WTC11 (cell line): Measurements from ENCODE around the gene STAP2. TPM values are rescaled to one million over a fixed set of nuclear protein-coding genes. Genes with fewer than 3 reads are reported as not detected.
A peak's percentile ranks its signal among the peaks of the same experiment; 100 is the strongest.

Experiments
- ATAC-seq: fragments of 200-7000 bp; cut with Tn5 transposase; 2 replicates; pipeline ENCODE4 v1.10.0; 2021; ENCODE audit warnings: mild to moderate bottlenecking, moderate library complexity
- CTCF ChIA-PET: fragments of 300-600 bp; sonication (Branson Sonifier 250); formaldehyde crosslinking; loops from one replicate; lab custom pipeline; 2021; ENCODE audit warnings: antibody characterized with exemption; lab: Charles Lee
- POLR2A ChIA-PET: fragments of 350-600 bp; sonication (Branson Sonifier 250); formaldehyde crosslinking; loops from one replicate; lab custom pipeline; 2021; ENCODE audit warnings: antibody characterized with exemption; lab: Charles Lee
- DNase-seq: peaks from one replicate; pipeline ENCODE4 v3.0.0; 2021; ENCODE audit warnings: low spot score
- H3K27ac Mint-ChIP-seq: 2 replicates; pipeline ENCODE4 v1.8.0; 2021; ENCODE audit warnings: mixed read lengths
- H3K27me3 Mint-ChIP-seq: 2 replicates; pipeline ENCODE4 v1.8.0; 2021; ENCODE audit warnings: low read depth, mild to moderate bottlenecking, moderate library complexity, mixed read lengths
- H3K36me3 Mint-ChIP-seq: 2 replicates; pipeline ENCODE4 v1.8.0; 2021; ENCODE audit warnings: mixed read lengths
- H3K4me1 Mint-ChIP-seq: 2 replicates; pipeline ENCODE4 v1.8.0; 2022; ENCODE audit warnings: mixed read lengths
- H3K4me3 Mint-ChIP-seq: 2 replicates; pipeline ENCODE4 v1.8.0; 2021; ENCODE audit warnings: mild to moderate bottlenecking, moderate library complexity, mixed read lengths
- H3K9me3 Mint-ChIP-seq: 2 replicates; pipeline ENCODE4 v1.8.0; 2021; ENCODE audit warnings: mixed read lengths
- AR ChIP-seq: fragments of 250-450 bp; sonication (Bioruptor Pico); IDR thresholded peaks from 2 replicates; pipeline ENCODE4 v1.9.0; 2021; ENCODE audit warnings: mild to moderate bottlenecking
- ATF1 ChIP-seq: sonication (generic); formaldehyde crosslinking; IDR thresholded peaks from 2 replicates; pipeline ENCODE4 v1.8.1; 2023; ENCODE audit warnings: mild to moderate bottlenecking, moderate library complexity, missing genetic modification reagents
- CREM ChIP-seq: sonication (generic); formaldehyde crosslinking; IDR thresholded peaks from 2 replicates; pipeline ENCODE4 v1.8.1; 2022; ENCODE audit warnings: mild to moderate bottlenecking, missing genetic modification reagents, moderate library complexity
- ELF4 ChIP-seq: sonication (generic); formaldehyde crosslinking; IDR thresholded peaks from 2 replicates; pipeline ENCODE4 v1.8.1; 2022; ENCODE audit warnings: low read depth, mild to moderate bottlenecking, moderate library complexity, missing genetic modification reagents
- EMX1 ChIP-seq: fragments of 250-450 bp; sonication (Bioruptor Pico); IDR thresholded peaks from 2 replicates; pipeline ENCODE4 v1.8.0; 2021; ENCODE audit warnings: mild to moderate bottlenecking
- FOXP1 ChIP-seq: sonication (generic); formaldehyde crosslinking; IDR thresholded peaks from 2 replicates; pipeline ENCODE4 v1.8.0; 2022; ENCODE audit warnings: missing genetic modification reagents, mild to moderate bottlenecking, moderate library complexity, borderline replicate concordance
- GTF2I ChIP-seq: fragments of 250-450 bp; sonication (Bioruptor Pico); conservative IDR thresholded peaks from 2 replicates; pipeline ENCODE4 v1.4.0; 2021; ENCODE audit warnings: mild to moderate bottlenecking
- HMGA2 ChIP-seq: fragments of 250-450 bp; sonication (Bioruptor Pico); IDR thresholded peaks from 2 replicates; pipeline ENCODE4 v1.4.0; 2021; ENCODE audit warnings: mild to moderate bottlenecking, moderate library complexity
- JAZF1 ChIP-seq: fragments of 250-450 bp; sonication (Bioruptor Pico); IDR thresholded peaks from 2 replicates; pipeline ENCODE4 v1.9.0; 2021; ENCODE audit warnings: moderate library complexity, mild to moderate bottlenecking, inconsistent platforms
- KAT7 ChIP-seq: sonication (generic); formaldehyde crosslinking; IDR thresholded peaks from 2 replicates; pipeline ENCODE4 v1.8.1; 2023; ENCODE audit warnings: missing genetic modification reagents, mild to moderate bottlenecking, borderline replicate concordance
- MXD4 ChIP-seq: fragments of 250-450 bp; sonication (Bioruptor Pico); IDR thresholded peaks from 2 replicates; pipeline ENCODE4 v1.8.0; 2021; ENCODE audit warnings: mild to moderate bottlenecking, moderate library complexity, borderline replicate concordance
- RORB ChIP-seq: fragments of 250-450 bp; sonication (Bioruptor Pico); IDR thresholded peaks from 2 replicates; pipeline ENCODE4 v1.9.0; 2021; ENCODE audit warnings: mild to moderate bottlenecking
- TCF7 ChIP-seq: sonication (generic); formaldehyde crosslinking; IDR thresholded peaks from 2 replicates; pipeline ENCODE4 v1.8.0; 2022; ENCODE audit warnings: mild to moderate bottlenecking, low read depth, missing genetic modification reagents, moderate library complexity
- TEAD1 ChIP-seq: sonication (generic); formaldehyde crosslinking; IDR thresholded peaks from 2 replicates; pipeline ENCODE4 v1.8.0; 2022; ENCODE audit warnings: mild to moderate bottlenecking, missing genetic modification reagents
- TEAD4 ChIP-seq: sonication (generic); formaldehyde crosslinking; IDR thresholded peaks from 2 replicates; pipeline ENCODE4 v1.8.0; 2022; ENCODE audit warnings: mild to moderate bottlenecking, missing genetic modification reagents
- TP53 ChIP-seq: sonication (generic); formaldehyde crosslinking; IDR thresholded peaks from 2 replicates; pipeline ENCODE4 v1.8.1; 2023; ENCODE audit warnings: mild to moderate bottlenecking, missing genetic modification reagents
- ZNF396 ChIP-seq: fragments of 250-450 bp; sonication (Bioruptor Pico); IDR thresholded peaks from 2 replicates; pipeline ENCODE4 v1.8.0; 2021; ENCODE audit warnings: mild to moderate bottlenecking, moderate library complexity, borderline replicate concordance
- ZNF671 ChIP-seq: fragments of 250-450 bp; sonication (Bioruptor Pico); IDR thresholded peaks from 2 replicates; pipeline ENCODE4 v1.8.0; 2021; ENCODE audit warnings: mild to moderate bottlenecking
- total RNA-seq: library from RNA; stranded (reverse); gene quantifications from 3 replicates; pipeline ENCODE4 v1.2.3, GENCODE V29; 2021
- TF ChIP-seq, protein P1 (sequence below): sonication (generic); formaldehyde crosslinking; conservative IDR thresholded peaks from 2 replicates; pipeline ENCODE4 v1.8.1; 2023; ENCODE audit warnings: mild to moderate bottlenecking, low read depth, missing genetic modification reagents, moderate library complexity
- TF ChIP-seq, protein P2 (sequence below): sonication (generic); formaldehyde crosslinking; IDR thresholded peaks from 2 replicates; pipeline ENCODE4 v1.8.1; 2023; ENCODE audit warnings: mild to moderate bottlenecking, missing genetic modification reagents, moderate library complexity
- TF ChIP-seq, protein P3 (sequence below): fragments of 250-450 bp; sonication (Bioruptor Pico); IDR thresholded peaks from 2 replicates; pipeline ENCODE4 v1.9.0; 2021; ENCODE audit warnings: moderate library complexity, mild to moderate bottlenecking, inconsistent platforms, borderline replicate concordance
- TF ChIP-seq, protein P4 (sequence below): sonication (generic); formaldehyde crosslinking; IDR thresholded peaks from 2 replicates; pipeline ENCODE4 v1.8.0; 2023; ENCODE audit warnings: missing genetic modification reagents, mild to moderate bottlenecking, borderline replicate concordance

The STAP2 gene
- total RNA-seq, 1 experiment from 2014 or later: 18.2 TPM

GRCh38 chr19:4376028-4376670 is 37.5 kb upstream of the STAP2 start:
- no peaks in the 10 kb centered on the region for H3K9me3 Mint-ChIP-seq
- H3K4me3 Mint-ChIP-seq: no peak overlapping the region
- H3K27ac Mint-ChIP-seq: peak overlapping the region; percentile 88
- TF ChIP-seq, protein P1, sequence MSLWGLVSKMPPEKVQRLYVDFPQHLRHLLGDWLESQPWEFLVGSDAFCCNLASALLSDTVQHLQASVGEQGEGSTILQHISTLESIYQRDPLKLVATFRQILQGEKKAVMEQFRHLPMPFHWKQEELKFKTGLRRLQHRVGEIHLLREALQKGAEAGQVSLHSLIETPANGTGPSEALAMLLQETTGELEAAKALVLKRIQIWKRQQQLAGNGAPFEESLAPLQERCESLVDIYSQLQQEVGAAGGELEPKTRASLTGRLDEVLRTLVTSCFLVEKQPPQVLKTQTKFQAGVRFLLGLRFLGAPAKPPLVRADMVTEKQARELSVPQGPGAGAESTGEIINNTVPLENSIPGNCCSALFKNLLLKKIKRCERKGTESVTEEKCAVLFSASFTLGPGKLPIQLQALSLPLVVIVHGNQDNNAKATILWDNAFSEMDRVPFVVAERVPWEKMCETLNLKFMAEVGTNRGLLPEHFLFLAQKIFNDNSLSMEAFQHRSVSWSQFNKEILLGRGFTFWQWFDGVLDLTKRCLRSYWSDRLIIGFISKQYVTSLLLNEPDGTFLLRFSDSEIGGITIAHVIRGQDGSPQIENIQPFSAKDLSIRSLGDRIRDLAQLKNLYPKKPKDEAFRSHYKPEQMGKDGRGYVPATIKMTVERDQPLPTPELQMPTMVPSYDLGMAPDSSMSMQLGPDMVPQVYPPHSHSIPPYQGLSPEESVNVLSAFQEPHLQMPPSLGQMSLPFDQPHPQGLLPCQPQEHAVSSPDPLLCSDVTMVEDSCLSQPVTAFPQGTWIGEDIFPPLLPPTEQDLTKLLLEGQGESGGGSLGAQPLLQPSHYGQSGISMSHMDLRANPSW: no peak
- TF ChIP-seq RORB: no peak
- TF ChIP-seq, protein P2, sequence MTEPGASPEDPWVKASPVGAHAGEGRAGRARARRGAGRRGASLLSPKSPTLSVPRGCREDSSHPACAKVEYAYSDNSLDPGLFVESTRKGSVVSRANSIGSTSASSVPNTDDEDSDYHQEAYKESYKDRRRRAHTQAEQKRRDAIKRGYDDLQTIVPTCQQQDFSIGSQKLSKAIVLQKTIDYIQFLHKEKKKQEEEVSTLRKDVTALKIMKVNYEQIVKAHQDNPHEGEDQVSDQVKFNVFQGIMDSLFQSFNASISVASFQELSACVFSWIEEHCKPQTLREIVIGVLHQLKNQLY (CRISPR knock-in tag): no peak
- TF ChIP-seq GTF2I: no peak
- no peak for TF ChIP-seq CREM
- TF ChIP-seq, protein P3, sequence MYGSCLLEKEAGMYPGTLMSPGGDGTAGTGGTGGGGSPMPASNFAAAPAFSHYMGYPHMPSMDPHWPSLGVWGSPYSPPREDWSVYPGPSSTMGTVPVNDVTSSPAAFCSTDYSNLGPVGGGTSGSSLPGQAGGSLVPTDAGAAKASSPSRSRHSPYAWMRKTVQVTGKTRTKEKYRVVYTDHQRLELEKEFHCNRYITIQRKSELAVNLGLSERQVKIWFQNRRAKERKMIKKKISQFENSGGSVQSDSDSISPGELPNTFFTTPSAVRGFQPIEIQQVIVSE (CRISPR knock-in tag): no peak
- TF ChIP-seq ZNF671 (CRISPR knock-in tag): no peak
- TF ChIP-seq TCF7 (CRISPR knock-in tag): no peak
- no peak for TF ChIP-seq ZNF396
- no peak for TF ChIP-seq MXD4 (CRISPR knock-in tag)
- ChIA-PET CTCF (interaction anchor here (0.6 to 5.2 kb wide), 18 partner anchors 11 to 236 kb away, joined by 3 to 48 read pairs (median 7); partner anchors contain the start of genes CHAF1A, FSD1, MPND and PLIN5), POLR2A (interaction anchor here (1.3 to 1.8 kb wide), 3 partner anchors 13 to 33 kb away, joined by 3 to 7 read pairs (median 6); no protein-coding TSS in a partner anchor)
- DNase-seq (no peak), ATAC-seq (peak; percentile 3; the same call in 1 of the 2 replicates)
- H3K36me3 Mint-ChIP-seq: no peaks in the 10 kb centered on the region
- peaks cover 50% of the 10 kb centered on the region for H3K4me1 Mint-ChIP-seq
- H3K27me3 Mint-ChIP-seq: no peaks in the 10 kb centered on the region

- Mint-ChIP-seq H3K9me3 (no peaks in the 10 kb centered on the region), H3K36me3 (no peaks in the 10 kb centered on the region), H3K4me1 (peaks cover 47% of the 10 kb centered on the region), H3K27me3 (no peaks in the 10 kb centered on the region), H3K27ac (peak overlapping the region; percentile 88), H3K4me3 (no peak overlapping the region)
- ATAC-seq (peak; percentile 79), DNase-seq (peak; percentile 84)
- CTCF ChIA-PET: interaction anchor here (0.6 to 5.2 kb wide), 17 partner anchors 11 to 235 kb away, joined by 3 to 48 read pairs (median 7); partner anchors contain the start of genes CHAF1A, FSD1, MPND and PLIN5
- POLR2A ChIA-PET: interaction anchor here (0.9 to 1.8 kb wide), 5 partner anchors 14 to 33 kb away, joined by 3 to 7 read pairs (median 4); no protein-coding TSS in a partner anchor
- no peak for TF ChIP-seq HMGA2 (CRISPR knock-in tag)
- no peak for TF ChIP-seq FOXP1 (CRISPR knock-in tag)
- TF ChIP-seq KAT7: no peak
- TF ChIP-seq EMX1 (CRISPR knock-in tag): no peak
- TF ChIP-seq ELF4: no peak
- TF ChIP-seq MXD4 (CRISPR knock-in tag): no peak
- TF ChIP-seq, protein P4, sequence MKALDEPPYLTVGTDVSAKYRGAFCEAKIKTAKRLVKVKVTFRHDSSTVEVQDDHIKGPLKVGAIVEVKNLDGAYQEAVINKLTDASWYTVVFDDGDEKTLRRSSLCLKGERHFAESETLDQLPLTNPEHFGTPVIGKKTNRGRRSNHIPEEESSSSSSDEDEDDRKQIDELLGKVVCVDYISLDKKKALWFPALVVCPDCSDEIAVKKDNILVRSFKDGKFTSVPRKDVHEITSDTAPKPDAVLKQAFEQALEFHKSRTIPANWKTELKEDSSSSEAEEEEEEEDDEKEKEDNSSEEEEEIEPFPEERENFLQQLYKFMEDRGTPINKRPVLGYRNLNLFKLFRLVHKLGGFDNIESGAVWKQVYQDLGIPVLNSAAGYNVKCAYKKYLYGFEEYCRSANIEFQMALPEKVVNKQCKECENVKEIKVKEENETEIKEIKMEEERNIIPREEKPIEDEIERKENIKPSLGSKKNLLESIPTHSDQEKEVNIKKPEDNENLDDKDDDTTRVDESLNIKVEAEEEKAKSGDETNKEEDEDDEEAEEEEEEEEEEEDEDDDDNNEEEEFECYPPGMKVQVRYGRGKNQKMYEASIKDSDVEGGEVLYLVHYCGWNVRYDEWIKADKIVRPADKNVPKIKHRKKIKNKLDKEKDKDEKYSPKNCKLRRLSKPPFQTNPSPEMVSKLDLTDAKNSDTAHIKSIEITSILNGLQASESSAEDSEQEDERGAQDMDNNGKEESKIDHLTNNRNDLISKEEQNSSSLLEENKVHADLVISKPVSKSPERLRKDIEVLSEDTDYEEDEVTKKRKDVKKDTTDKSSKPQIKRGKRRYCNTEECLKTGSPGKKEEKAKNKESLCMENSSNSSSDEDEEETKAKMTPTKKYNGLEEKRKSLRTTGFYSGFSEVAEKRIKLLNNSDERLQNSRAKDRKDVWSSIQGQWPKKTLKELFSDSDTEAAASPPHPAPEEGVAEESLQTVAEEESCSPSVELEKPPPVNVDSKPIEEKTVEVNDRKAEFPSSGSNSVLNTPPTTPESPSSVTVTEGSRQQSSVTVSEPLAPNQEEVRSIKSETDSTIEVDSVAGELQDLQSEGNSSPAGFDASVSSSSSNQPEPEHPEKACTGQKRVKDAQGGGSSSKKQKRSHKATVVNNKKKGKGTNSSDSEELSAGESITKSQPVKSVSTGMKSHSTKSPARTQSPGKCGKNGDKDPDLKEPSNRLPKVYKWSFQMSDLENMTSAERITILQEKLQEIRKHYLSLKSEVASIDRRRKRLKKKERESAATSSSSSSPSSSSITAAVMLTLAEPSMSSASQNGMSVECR (CRISPR knock-in tag): no peak
- TF ChIP-seq JAZF1: no peak
- TF ChIP-seq TEAD1 (CRISPR knock-in tag): peak; percentile 70; the same call in 1 of the 2 replicates
- no peak for TF ChIP-seq TP53
- peak; percentile 73; the same call in 1 of the 2 replicates for TF ChIP-seq TEAD4 (CRISPR knock-in tag)
- no peak for TF ChIP-seq AR (CRISPR knock-in tag)
- no peak for TF ChIP-seq ATF1 (CRISPR knock-in tag)
These were observed 36.8 kb upstream of the STAP2 start for GRCh38 chr19:4375164-4376027.
